H1 (cell line): ENCODE data around the gene LDLRAD4.
"Not testable (repeated sequence)": the region's sequence is repeated elsewhere in the genome, so short reads cannot be mapped to it uniquely, and the experiment has no call there.

Source experiments
- ASH2L ChIP-seq: fragments of 200-600, 300-600 bp; sonication (generic); IDR thresholded peaks from one replicate; pipeline ENCODE4 v1.7.1; 2017; ENCODE audit warnings: low read length
- ATF3 ChIP-seq: IDR thresholded peaks from 2 replicates; pipeline ENCODE4 v1.6.1; 2011; ENCODE audit warnings: low read depth, mild to moderate bottlenecking, low read length; ENCODE audit not compliant: insufficient read depth
- BRCA1 ChIP-seq: IDR thresholded peaks from 2 replicates; pipeline ENCODE4 v1.6.1; 2012; ENCODE audit warnings: low read depth, low read length, improper control_type of control experiment
- CTCF ChIP-seq, 3 experiments: IDR thresholded peaks; 1 replicate in 2 of 3; 2 replicates in 1 of 3; pipeline versions ENCODE4 v1.5.1 to v1.6.1; 2011; ENCODE audit warnings: low read length in 3 of 3, mild to moderate bottlenecking in 3 of 3, inconsistent platforms in 2 of 3, low read depth in 1 of 3, moderate library complexity in 1 of 3; ENCODE audit not compliant: insufficient read depth in 1 of 3; ENCODE audit errors: control extremely low read depth in 1 of 3
- EZH2 ChIP-seq: fragments of 200-600 bp; sonication (generic); IDR thresholded peaks from 2 replicates; pipeline ENCODE4 v1.7.1; 2012; ENCODE audit warnings: low read depth, mild to moderate bottlenecking, moderate library complexity, low read length, inconsistent platforms; ENCODE audit not compliant: severe bottlenecking
- HDAC6 ChIP-seq: IDR thresholded peaks from one replicate; pipeline ENCODE4 v1.7.1; 2012; ENCODE audit warnings: low read depth, mild to moderate bottlenecking, inconsistent platforms, low read length, moderate library complexity
- PHF8 ChIP-seq: fragments of 200-600 bp; sonication (generic); conservative IDR thresholded peaks from 2 replicates; pipeline ENCODE4 v1.7.1; 2012; ENCODE audit warnings: low read depth, mild to moderate bottlenecking, inconsistent platforms, low read length, moderate library complexity
- POLR2A ChIP-seq, 2 experiments: IDR thresholded peaks; 1 replicate in 1 of 2; 2 replicates in 1 of 2; pipeline ENCODE4 v1.6.1; 2011; ENCODE audit warnings: low read depth in 2 of 2, low read length in 2 of 2, mild to moderate bottlenecking in 2 of 2; ENCODE audit errors: control extremely low read depth in 1 of 2
- POLR2AphosphoS5 ChIP-seq: IDR thresholded peaks from 2 replicates; pipeline ENCODE4 v1.6.1; 2011; ENCODE audit warnings: low read depth, low read length
- RNF2 ChIP-seq: fragments of 200-900, 300-1000 bp; sonication (generic); IDR thresholded peaks from 2 replicates; pipeline ENCODE4 v1.7.1; 2016; ENCODE audit warnings: borderline replicate concordance, low read depth, mild to moderate bottlenecking, antibody characterized with exemption, low read length; ENCODE audit not compliant: poor library complexity, severe bottlenecking; ENCODE audit errors: missing control alignments
- SUZ12 ChIP-seq: fragments of 200-600 bp; sonication (generic); IDR thresholded peaks from 2 replicates; pipeline ENCODE4 v1.6.1; 2012; ENCODE audit warnings: mild to moderate bottlenecking, inconsistent platforms, low read length, moderate library complexity, mixed read lengths
- TAF1 ChIP-seq: IDR thresholded peaks from 2 replicates; pipeline ENCODE4 v1.6.1; 2011; ENCODE audit warnings: mild to moderate bottlenecking, low read depth, low read length
- TCF12 ChIP-seq: IDR thresholded peaks from 2 replicates; pipeline ENCODE4 v1.6.1; 2011; ENCODE audit warnings: low read depth, mild to moderate bottlenecking, low read length
- ZNF274 ChIP-seq: IDR thresholded peaks from 2 replicates; pipeline ENCODE4 v1.7.0; 2012; ENCODE audit warnings: low read length, borderline replicate concordance; ENCODE audit errors: extremely low read depth

GRCh38 chr18:13346449-13346848 lies 127.9 kb downstream of the LDLRAD4 start:
- TF ChIP-seq POLR2A (IDR thresholded peaks at IDR 0.05; ENCODE audit: control extremely low read depth in 1 of 2, low read depth in 2 of 2, low read length in 2 of 2); CTCF (IDR thresholded peaks at IDR 0.05; ENCODE audit: control extremely low read depth in 1 of 3, insufficient read depth in 1 of 3, low read depth in 1 of 3, low read length in 3 of 3); TCF12; BRCA1; EZH2; RNF2; PHF8; ZNF274; HDAC6; POLR2AphosphoS5; TAF1; ATF3; ASH2L; SUZ12: not testable (repeated sequence)
